Measurements from ENCODE around the gene C11orf86.

- no peak for TF ChIP-seq CTCF (IDR thresholded peaks at IDR 0.05; ENCODE audit: low read length)
- TF ChIP-seq EZH2 (IDR thresholded peaks at IDR 0.05; ENCODE audit: borderline replicate concordance, low read length) = no peak
Measured at GRCh38 chr11:67007126-67007525, 32.0 kb downstream of the C11orf86 start.

Measured in OCI-LY1 (cell line).